CD4-positive, alpha-beta T cell (primary cell): Measurements from ENCODE around the gene ARHGAP42. TPM values are rescaled to one million over a fixed set of nuclear protein-coding genes. Genes with fewer than 3 reads are reported as not detected.

Experiments
- ATAC-seq: fragments of 200-7000 bp; cut with Tn5 transposase; one replicate; pipeline ENCODE4 v1.10.0; 2022; ENCODE audit warnings: mild to moderate bottlenecking; ENCODE audit not compliant: poor library complexity
- CTCF ChIA-PET: fragments of 350-600 bp; sonication (Branson Sonifier 250); formaldehyde crosslinking; loops from one replicate; lab custom pipeline; 2021; ENCODE audit warnings: antibody characterized with exemption, inconsistent platforms; lab: Charles Lee
- POLR2A ChIA-PET: fragments of 350-600 bp; sonication (Branson Sonifier 250); formaldehyde crosslinking; loops from one replicate; lab custom pipeline; 2021; ENCODE audit warnings: antibody characterized with exemption, inconsistent platforms; lab: Charles Lee
- DNase-seq, 14 experiments: peaks; one replicate each; pipeline ENCODE4 v3.0.0-alpha.2; 2013 to 2020; ENCODE audit warnings: mixed read lengths in 2 of 14
- H3K27ac ChIP-seq, 2 donors: one replicate each; pipeline versions ENCODE4 v1.5.1 to v1.7.0; 2013; ENCODE audit warnings: low read length in 2 of 2, low read depth in 1 of 2, mild to moderate bottlenecking in 1 of 2
- H3K27me3 ChIP-seq, 2 experiments: 1 replicate in 1 of 2; 2 replicates in 1 of 2; pipeline versions ENCODE4 v1.6.1 to v1.7.0; 2013; ENCODE audit warnings: low read length in 2 of 2, control low read depth in 1 of 2, mild to moderate bottlenecking in 1 of 2, moderate library complexity in 1 of 2; ENCODE audit not compliant: insufficient read depth in 2 of 2, control insufficient read depth in 1 of 2
- H3K36me3 ChIP-seq: one replicate; pipeline ENCODE4 v1.6.1; 2013; ENCODE audit warnings: low read length, control low read depth; ENCODE audit not compliant: insufficient read depth
- H3K4me1 ChIP-seq: one replicate; pipeline ENCODE4 v1.6.1; 2013; ENCODE audit warnings: low read length, control low read depth; ENCODE audit not compliant: insufficient read depth
- H3K4me3 ChIP-seq: one replicate; pipeline ENCODE4 v1.5.1; 2013; ENCODE audit warnings: mild to moderate bottlenecking, low read length, moderate library complexity
- H3K9me3 ChIP-seq, 2 experiments: 1 replicate in 1 of 2; 2 replicates in 1 of 2; pipeline versions ENCODE4 v1.6.1 to v1.7.0; 2013; ENCODE audit warnings: low read length in 2 of 2, mild to moderate bottlenecking in 2 of 2, control low read depth in 1 of 2, moderate library complexity in 1 of 2; ENCODE audit not compliant: control insufficient read depth in 1 of 2, insufficient read depth in 1 of 2
- H3K27ac Mint-ChIP-seq: one replicate; pipeline ENCODE4 v1.8.0; 2020; ENCODE audit warnings: mixed read lengths
- H3K27me3 Mint-ChIP-seq: one replicate; pipeline ENCODE4 v1.8.0; 2021; ENCODE audit warnings: mixed read lengths
- H3K36me3 Mint-ChIP-seq: one replicate; pipeline ENCODE4 v1.8.0; 2021; ENCODE audit warnings: low read depth, mixed read lengths
- H3K4me1 Mint-ChIP-seq: one replicate; pipeline ENCODE4 v1.8.0; 2021; ENCODE audit warnings: low read depth, mixed read lengths
- H3K4me3 Mint-ChIP-seq: one replicate; pipeline ENCODE4 v1.8.0; 2020; ENCODE audit warnings: mild to moderate bottlenecking, mixed read lengths
- H3K9me3 Mint-ChIP-seq: one replicate; pipeline ENCODE4 v1.8.0; 2020; ENCODE audit warnings: mixed read lengths
- CTCF ChIP-seq: fragments of 200-600 bp; IDR thresholded peaks from one replicate; pipeline ENCODE4 v1.8.0; 2022; ENCODE audit warnings: antibody characterized with exemption, mild to moderate bottlenecking
- intact Hi-C, 2 experiments: fragments of 100-400 bp; cut with DNase I in 1 of 2; cut with micrococcal nuclease in 1 of 2; formaldehyde crosslinking; loops; one replicate each; pipeline versions ENCODE4 v1.15.1 to v1.9.0; 2023 to 2025; cut with DNase I, micrococcal nuclease
- total RNA-seq, 174 experiments: library from RNA in 2 of 174; stranded (reverse) in 2 of 174; gene quantifications; one replicate each; pipeline ENCODE4 v1.2.3 and lab custom pipeline; 2021 to 2026

Gene ARHGAP42
- total RNA-seq, 2 experiments from 2014 or later = not detected

DNA sequence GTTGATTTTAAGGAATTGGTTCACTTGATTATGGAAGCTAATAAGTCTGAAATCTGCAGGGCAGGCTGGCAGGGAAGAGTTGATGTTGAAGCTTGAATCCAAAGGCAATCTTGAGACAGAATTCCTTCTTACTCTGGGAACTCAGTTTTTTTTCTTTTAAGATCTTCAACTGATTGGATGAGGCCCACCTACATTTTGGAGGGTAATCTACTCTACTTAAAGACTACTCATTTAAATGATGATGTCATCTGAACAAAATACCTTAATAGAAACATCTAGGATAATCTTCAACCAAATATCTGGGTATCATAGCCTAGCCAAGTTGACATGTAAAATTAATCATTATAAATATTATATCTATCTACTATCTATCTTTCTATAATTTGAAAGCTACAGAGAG is 279.3 kb downstream of the ARHGAP42 start:
- intact Hi-C loops = no loop called here
- no peak overlapping the region for H3K4me3 ChIP-seq
- H3K9me3 ChIP-seq = peaks cover 0 to 5% of the 10 kb centered on the region in 2 experiments
- H3K27ac Mint-ChIP-seq = no peak overlapping the region
- H3K4me1 Mint-ChIP-seq = no peaks in the 10 kb centered on the region
- no peak for ATAC-seq
- TF ChIP-seq CTCF = no peak
- CTCF ChIA-PET = no interaction called here
- no peaks in the 10 kb centered on the region for H3K4me1 ChIP-seq
- no peaks in the 10 kb centered on the region for H3K36me3 ChIP-seq
- no peaks in the 10 kb centered on the region for H3K27me3 Mint-ChIP-seq
- H3K4me3 Mint-ChIP-seq = no peak overlapping the region
- no peaks in the 10 kb centered on the region for H3K27me3 ChIP-seq
- H3K27ac ChIP-seq = no peak overlapping the region
- no peak for DNase-seq
- peaks cover 4% of the 10 kb centered on the region for H3K9me3 Mint-ChIP-seq
- H3K36me3 Mint-ChIP-seq = no peaks in the 10 kb centered on the region
- POLR2A ChIA-PET = no interaction called here

DNA sequence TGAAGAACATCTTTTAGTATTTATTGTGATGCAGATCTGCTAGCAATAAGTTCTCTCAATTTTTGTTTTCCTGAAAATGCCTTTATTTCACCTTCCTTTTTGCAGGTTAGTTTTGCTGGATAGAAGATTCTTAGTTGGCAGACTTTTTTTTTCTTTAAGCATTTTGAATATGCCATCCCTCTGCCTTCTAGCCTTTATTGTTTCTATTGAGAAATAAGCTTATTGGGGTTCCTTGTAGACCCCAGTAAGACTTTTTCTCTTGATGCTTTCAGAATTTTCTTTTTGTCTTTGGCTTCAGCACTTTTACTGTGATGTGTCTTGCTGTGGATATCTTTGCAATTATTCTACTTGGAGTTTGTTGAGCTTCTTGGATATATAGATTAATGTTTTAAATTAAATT is 281.9 kb downstream of the ARHGAP42 start:
- no peak overlapping the region for H3K27ac ChIP-seq
- Mint-ChIP-seq H3K9me3 (peaks cover 4% of the 10 kb centered on the region), H3K4me1 (no peaks in the 10 kb centered on the region), H3K27ac (no peak overlapping the region), H3K36me3 (no peaks in the 10 kb centered on the region), H3K27me3 (no peaks in the 10 kb centered on the region), H3K4me3 (no peak overlapping the region)
- no peak for TF ChIP-seq CTCF
- no peak overlapping the region for H3K4me3 ChIP-seq
- peaks cover 0 to 5% of the 10 kb centered on the region in 2 experiments for H3K9me3 ChIP-seq
- intact Hi-C loops = no loop called here
- DNase-seq (no peak), ATAC-seq (no peak)
- no peaks in the 10 kb centered on the region for H3K36me3 ChIP-seq
- no peaks in the 10 kb centered on the region for H3K27me3 ChIP-seq
- ChIA-PET CTCF (no interaction called here), POLR2A (no interaction called here)
- no peaks in the 10 kb centered on the region for H3K4me1 ChIP-seq

DNA sequence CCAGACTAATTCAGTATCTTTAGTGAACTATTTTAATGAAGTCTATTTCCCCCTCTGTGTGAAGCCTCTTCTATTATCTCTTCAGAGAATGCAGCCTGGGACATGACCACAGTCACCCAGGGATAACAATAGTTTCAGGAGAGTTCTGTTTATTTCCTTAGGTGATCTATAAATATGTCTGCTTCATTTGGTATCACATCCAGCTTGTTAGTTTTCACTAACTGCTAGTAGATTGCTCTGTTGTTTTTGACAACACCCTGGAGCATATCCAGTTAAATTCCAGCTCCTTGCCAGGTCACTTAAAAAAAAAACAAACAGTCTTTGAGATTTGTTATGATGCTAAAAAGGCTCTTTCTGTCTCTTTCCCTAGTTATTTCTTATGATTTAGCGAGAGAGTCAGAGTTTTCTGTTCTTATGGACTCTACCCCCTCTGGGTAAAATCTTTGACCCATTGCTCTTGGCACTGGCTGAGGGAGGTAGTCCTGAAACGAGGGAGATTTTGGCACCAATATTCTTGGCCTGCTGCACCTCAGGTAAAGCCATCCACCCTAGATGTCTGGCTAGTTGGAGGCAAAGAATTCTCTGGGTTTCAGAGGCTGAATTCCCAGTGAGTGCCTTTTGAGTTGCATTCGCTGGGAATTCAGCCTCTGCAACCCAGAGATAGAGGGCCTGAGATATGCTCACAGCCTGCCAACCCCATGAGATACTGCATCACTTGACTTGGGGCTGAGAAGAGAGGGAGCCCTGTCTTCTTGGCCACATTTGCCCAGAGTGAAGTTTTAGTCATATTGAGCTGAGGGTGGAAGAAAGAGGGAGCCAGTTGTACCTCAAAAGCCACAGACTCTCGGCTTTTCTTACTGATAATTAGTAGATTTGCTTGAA is 283.4 kb downstream of the ARHGAP42 start:
- H3K4me3 Mint-ChIP-seq = no peak overlapping the region
- ATAC-seq = no peak
- no peaks in the 10 kb centered on the region for H3K4me1 Mint-ChIP-seq
- TF ChIP-seq CTCF = no peak
- peaks cover 4% of the 10 kb centered on the region for H3K9me3 Mint-ChIP-seq
- no peaks in the 10 kb centered on the region for H3K36me3 Mint-ChIP-seq
- peaks cover 0 to 5% of the 10 kb centered on the region in 2 experiments for H3K9me3 ChIP-seq
- no peaks in the 10 kb centered on the region for H3K4me1 ChIP-seq
- DNase-seq = no peak
- H3K27ac ChIP-seq = no peak overlapping the region
- H3K4me3 ChIP-seq = no peak overlapping the region
- CTCF ChIA-PET = no interaction called here
- no peaks in the 10 kb centered on the region for H3K27me3 ChIP-seq
- POLR2A ChIA-PET = no interaction called here
- intact Hi-C loops = no loop called here
- H3K27me3 Mint-ChIP-seq = no peaks in the 10 kb centered on the region
- H3K36me3 ChIP-seq = no peaks in the 10 kb centered on the region
- H3K27ac Mint-ChIP-seq = no peak overlapping the region
